CD4-positive, alpha-beta T cell treated with Interleukin-4 for 1 hour (primary cell): ENCODE measurements around the gene U2AF2.
"Not testable (repeated sequence)": the region's sequence is repeated elsewhere in the genome, so short reads cannot be mapped to it uniquely, and the experiment has no call there.

Experiments
- DNase-seq, 2 donors: peaks; one replicate each; pipeline ENCODE4 v3.0.0-alpha.2; 2020 to 2022

The U2AF2 gene

DNA sequence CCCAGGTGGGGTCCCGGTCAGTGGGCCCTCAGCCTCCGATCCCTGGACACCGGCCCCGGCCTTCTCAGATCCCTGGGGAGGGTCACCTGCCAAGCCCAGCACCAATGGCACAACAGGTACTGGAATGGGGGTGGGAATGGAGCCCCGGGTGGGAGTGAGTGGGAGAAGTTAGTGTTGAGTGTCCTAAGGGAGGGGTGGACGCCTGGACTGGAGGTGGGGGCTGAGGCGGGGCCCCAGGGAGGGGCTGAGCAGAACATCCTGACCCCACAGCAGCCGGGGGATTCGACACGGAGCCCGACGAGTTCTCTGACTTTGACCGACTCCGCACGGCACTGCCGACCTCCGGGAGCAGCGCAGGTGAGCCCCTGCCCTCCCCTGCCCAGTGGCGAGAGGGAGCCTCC, 37.8 kb downstream of the U2AF2 start:
- DNase-seq = no peak

GRCh38 chr19:55693336-55693974, 38.6 kb downstream of the U2AF2 start:
- no peak for DNase-seq

- DNase-seq = no peak
Measured at GRCh38 chr19:55694241-55694655, 39.4 kb downstream of the U2AF2 start.

DNA sequence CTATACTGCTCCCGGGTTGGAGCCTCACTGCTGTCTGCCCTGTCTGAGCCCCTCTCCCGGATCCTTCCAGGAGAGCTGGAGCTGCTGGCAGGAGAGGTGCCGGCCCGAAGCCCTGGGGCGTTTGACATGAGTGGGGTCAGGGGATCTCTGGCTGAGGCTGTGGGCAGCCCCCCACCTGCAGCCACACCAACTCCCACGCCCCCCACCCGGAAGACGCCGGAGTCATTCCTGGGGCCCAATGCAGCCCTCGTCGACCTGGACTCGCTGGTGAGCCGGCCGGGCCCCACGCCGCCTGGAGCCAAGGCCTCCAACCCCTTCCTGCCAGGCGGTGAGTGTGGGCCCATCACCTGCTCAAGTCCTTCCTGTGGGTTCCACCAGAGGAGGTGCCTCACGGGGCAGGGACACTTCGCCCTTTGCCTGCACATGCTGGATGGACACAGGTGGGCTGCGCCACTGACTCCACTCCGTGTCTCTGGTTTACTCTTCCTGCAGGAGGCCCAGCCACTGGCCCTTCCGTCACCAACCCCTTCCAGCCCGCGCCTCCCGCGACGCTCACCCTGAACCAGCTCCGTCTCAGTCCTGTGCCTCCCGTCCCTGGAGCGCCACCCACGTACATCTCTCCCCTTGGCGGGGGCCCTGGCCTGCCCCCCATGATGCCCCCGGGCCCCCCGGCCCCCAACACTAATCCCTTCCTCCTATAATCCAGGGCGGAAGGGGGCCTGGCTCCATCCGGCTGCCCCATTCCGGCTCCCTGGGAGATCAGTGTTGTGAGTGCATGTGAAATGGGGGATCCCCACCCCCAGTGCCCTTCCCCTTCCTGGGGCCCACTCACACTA, 40.0 kb downstream of the U2AF2 start:
- DNase-seq = no peak

DNA sequence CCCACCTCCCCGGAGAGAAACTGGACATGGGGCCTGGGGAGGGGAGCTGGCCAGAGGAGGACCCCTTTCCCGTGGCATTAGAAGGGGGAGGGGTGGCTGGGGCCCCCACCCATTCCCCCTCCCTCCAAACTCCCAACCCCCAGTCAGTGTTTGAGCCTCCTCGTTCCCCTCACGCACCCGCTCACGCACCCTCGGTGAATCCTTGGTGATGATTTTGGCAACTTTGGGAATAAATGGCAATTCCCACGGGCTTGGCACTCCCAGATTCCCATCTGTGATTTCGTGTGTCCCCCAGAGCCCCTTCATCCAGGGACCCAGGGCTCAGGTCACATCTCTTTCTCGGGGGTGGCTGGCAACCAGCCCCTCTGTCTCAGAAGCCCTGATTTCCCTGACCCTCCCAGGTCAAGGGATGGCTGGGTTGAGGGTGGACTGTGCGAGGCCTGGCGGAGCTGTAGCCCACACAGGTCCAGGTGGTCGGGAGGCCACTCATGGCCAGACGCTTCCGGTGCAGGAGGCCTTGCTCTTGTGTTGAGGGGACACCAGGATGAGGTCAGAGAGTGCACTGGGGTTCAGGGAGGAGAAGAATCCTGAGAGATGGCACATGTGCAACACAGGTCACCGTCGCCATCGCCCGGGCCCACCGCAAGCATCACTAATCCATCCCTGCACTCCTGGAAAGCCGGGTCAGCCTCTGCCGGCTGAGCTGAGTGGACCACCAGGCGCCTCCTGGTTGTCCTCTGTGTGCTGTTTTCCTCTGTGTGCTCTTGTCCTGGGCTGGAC, 40.9 kb downstream of the U2AF2 start:
- no peak for DNase-seq

DNA sequence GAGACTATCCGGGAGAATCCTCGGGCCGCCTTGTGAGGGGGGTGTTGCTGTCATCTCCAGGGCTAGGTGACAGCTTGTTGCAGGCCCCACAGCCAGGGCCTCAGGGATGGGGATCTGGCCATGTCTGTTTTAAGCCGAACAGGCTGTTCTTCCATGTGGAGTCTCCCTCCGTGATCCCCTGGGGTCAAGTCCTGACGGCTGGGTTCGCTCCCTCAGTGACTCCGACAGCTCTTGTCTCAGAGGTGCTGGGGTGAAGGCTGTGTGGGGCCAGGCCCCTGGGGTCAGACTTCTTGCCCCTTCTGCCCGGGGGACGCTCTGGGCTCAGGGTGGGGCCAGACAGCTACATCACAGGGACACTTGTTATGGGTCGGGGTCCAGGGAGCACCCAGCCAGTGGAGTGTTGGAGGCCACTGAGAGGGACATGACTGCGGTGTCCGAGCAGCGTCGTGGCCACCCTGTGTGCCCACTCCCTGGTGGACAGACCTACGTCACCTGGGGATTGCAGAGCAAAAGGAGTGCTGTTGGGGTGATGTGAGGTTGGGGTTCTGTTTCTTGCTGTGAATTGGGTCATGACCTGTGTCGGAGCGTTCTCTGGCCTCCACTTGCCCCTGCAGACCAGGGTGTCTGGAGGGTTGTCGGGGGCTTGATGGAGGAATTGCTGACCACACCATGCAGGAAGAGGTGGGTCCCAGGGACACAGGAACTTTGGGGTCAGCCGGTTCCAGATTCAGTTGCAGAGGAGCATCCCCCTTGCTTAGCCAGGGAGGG, 41.6 kb downstream of the U2AF2 start:
- no peak for DNase-seq

- DNase-seq = no peak
Measured at GRCh38 chr19:55697069-55697440, 42.2 kb downstream of the U2AF2 start.

- no peak for DNase-seq
Measured at GRCh38 chr19:55697698-55698097, 42.9 kb downstream of the U2AF2 start.

GRCh38 chr19:55698256-55698655, 43.4 kb downstream of the U2AF2 start:
- no peak for DNase-seq

DNA sequence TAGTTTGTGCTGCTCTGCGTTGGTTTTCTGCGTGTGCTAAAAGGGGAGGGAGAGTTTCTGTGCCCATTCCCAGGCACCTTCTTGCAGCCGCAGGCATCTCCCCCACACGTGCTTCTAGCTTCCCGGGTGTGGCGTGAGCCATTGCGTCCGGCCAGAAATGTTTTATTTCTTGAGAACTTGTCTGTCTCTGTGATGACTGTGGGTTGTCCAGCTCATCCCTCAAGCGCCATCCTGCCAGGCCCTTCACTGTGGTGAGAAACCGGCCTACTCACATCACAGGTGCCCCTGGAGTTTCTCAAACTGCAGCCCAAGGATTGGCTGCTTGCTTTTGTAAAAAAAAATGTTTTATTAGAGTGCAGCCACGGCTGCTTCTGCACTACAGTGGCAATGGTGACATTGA, 44.4 kb downstream of the U2AF2 start:
- no peak for DNase-seq

DNA sequence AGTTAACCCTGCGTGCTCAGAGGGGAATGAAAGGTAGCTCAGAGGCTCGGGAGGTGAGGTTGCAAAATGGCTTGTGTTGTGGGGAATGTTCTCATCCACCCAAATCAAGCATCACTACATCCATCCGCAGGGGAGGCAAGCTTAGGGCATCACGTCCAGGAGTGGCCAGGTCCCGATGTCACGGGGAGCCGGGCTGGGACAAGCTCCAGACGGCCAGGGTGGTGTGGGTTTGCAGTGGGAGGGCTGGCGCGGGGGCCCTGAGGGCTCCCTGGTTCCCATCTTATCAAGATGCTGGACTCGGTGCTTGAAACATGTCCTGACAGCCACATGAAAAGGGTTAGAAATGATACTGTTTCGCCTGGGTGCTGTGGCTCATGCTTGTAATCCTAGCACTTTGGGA, 46.0 kb downstream of the U2AF2 start:
- DNase-seq = no peak

- no peak for DNase-seq
Measured at GRCh38 chr19:55702131-55702627, 47.3 kb downstream of the U2AF2 start.

DNA sequence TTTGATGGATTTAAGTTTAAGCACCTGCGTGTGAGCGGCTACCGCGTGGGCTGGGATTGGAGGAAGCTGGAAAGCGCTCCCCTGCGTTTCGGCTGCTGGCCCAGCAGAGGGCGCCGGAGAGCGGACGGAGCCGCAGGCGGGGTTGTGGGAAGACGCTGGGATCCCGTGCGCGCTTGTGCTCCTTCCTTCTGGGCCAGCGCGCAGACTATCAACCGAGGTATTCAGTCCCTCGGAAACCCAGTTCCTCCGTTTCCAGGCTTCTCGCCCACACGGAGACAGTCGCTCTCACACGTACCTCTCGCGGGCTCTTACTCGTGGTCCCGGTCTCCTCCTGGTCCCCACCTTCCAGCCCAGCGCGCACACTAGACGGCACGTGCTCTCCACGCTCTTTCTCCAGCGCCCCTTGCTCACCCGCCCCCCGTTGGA, 49.0 kb downstream of the U2AF2 start:
- peak; percentile 29 to 31 for DNase-seq

- no peak for DNase-seq
Measured at GRCh38 chr19:55704494-55705245, 49.8 kb downstream of the U2AF2 start.

GRCh38 chr19:55705972-55706371, 51.1 kb downstream of the U2AF2 start:
- no peak for DNase-seq

DNA sequence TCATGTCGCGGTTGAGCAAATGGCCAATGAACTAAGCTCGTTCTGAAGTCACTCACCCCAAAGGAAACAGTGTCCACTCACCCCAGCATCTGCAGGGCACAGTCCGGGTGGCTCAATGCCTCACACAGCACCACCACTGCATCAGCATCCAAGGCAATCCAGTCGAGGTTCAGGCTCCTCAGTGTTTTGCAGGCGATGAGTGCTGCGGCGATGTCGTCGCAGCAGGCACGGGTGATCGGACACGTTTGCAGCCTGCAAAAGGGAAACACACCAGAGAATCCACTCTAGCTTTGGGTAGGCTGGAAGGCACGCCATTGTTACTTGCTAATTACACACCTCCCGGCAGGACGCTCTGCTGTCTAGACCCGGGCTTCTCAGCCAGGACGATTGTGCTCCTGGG, 56.9 kb downstream of the U2AF2 start:
- DNase-seq = no peak

- DNase-seq = no peak
Measured at GRCh38 chr19:55712804-55713631, 58.2 kb downstream of the U2AF2 start.

GRCh38 chr19:55716531-55716930, 61.7 kb downstream of the U2AF2 start:
- DNase-seq = no peak

DNA sequence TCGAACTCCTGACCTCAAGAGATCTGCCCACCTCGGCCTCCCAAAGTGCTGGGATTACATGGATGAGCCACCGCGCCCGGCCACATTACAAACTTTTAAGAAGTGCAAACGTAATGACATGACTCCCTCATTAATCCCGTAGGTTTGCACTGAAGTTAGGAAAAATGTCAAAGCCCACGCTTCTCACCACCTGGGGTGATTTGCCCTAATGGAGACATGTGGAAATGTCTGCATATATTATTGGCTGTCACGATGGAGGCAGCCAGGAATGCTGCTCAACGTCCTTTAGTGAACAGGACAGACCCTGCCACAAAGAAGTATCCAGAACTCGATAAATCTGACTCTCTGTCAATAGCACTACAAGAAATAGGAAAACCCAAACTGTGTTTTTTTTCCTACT, 62.4 kb downstream of the U2AF2 start:
- DNase-seq = no peak

GRCh38 chr19:55717879-55718711, 63.3 kb downstream of the U2AF2 start:
- DNase-seq = not testable (repeated sequence)
